Choroid plexus epithelial cell (primary cell): ENCODE measurements around the gene MADD.
A peak's percentile ranks its signal among the peaks of the same experiment; 100 is the strongest.

Experiments
- DNase-seq: peaks from one replicate; pipeline ENCODE4 v3.0.0-alpha.2; 2010; ENCODE audit warnings: low read depth
- H3K4me3 ChIP-seq: 2 replicates; pipeline ENCODE4 v1.5.1; 2011; ENCODE audit warnings: low read depth, mild to moderate bottlenecking, control low read depth, low read length, moderate library complexity
- CTCF ChIP-seq: conservative IDR thresholded peaks from 2 replicates; pipeline ENCODE4 v1.5.1; 2011; ENCODE audit warnings: low read depth, mild to moderate bottlenecking, control low read depth, inconsistent platforms, low read length, moderate library complexity

Gene MADD

GRCh38 chr11:47372422-47372821 lies 102.5 kb downstream of the MADD start:
- TF ChIP-seq CTCF: no peak
- no peak overlapping the region for H3K4me3 ChIP-seq
- DNase-seq: no peak

GRCh38 chr11:47373876-47374719 lies 104.2 kb downstream of the MADD start:
- H3K4me3 ChIP-seq: no peak overlapping the region
- DNase-seq: peak; percentile 78
- TF ChIP-seq CTCF: peak; percentile 97

- TF ChIP-seq CTCF: no peak
- H3K4me3 ChIP-seq: no peak overlapping the region
- no peak for DNase-seq
These were observed 104.7 kb downstream of the MADD start for GRCh38 chr11:47374720-47375019.

GRCh38 chr11:47375020-47375419 lies 105.1 kb downstream of the MADD start:
- no peak for TF ChIP-seq CTCF

GRCh38 chr11:47375546-47376085 lies 105.7 kb downstream of the MADD start:
- DNase-seq: no peak
- H3K4me3 ChIP-seq: no peak overlapping the region
- TF ChIP-seq CTCF: no peak

More at GRCh38 chr11:47375020-47375419, 105.1 kb downstream of the MADD start:
- H3K4me3 ChIP-seq: no peak overlapping the region
- no peak for DNase-seq

- no peak overlapping the region for H3K4me3 ChIP-seq
- no peak for DNase-seq
- TF ChIP-seq CTCF: no peak
These were observed 106.2 kb downstream of the MADD start for GRCh38 chr11:47376107-47376524.
